ENCODE results near the gene ZNF736. TPM values are rescaled to one million over a fixed set of nuclear protein-coding genes. Genes with fewer than 3 reads are reported as not detected.
"Not testable (repeated sequence)": the region's sequence is repeated elsewhere in the genome, so short reads cannot be mapped to it uniquely, and the experiment has no call there.

ZNF736 gene
- total RNA-seq, 1 donor from 2014 or later = 15.8 TPM

- H3K27ac Mint-ChIP-seq (ENCODE audit: unreplicated experiment) = peak overlapping the region; percentile 98
- peaks cover 17% of the 10 kb centered on the region for H3K9me3 Mint-ChIP-seq (ENCODE audit: unreplicated experiment)
- peaks cover 2% of the 10 kb centered on the region for H3K4me1 Mint-ChIP-seq (ENCODE audit: unreplicated experiment)
- DNase-seq (ENCODE audit: low spot score) = no peak
- TF ChIP-seq CTCF (IDR thresholded peaks at IDR 0.05; ENCODE audit: unreplicated experiment) = no peak
- H3K36me3 Mint-ChIP-seq (ENCODE audit: low read depth, unreplicated experiment) = peaks cover 14% of the 10 kb centered on the region
- peaks cover 13% of the 10 kb centered on the region for H3K27me3 Mint-ChIP-seq (ENCODE audit: unreplicated experiment)
- peak overlapping the region; percentile 94 for H3K4me3 Mint-ChIP-seq (ENCODE audit: unreplicated experiment)
These were observed 805 bp downstream of the ZNF736 start for GRCh38 chr7:64314566-64314965.

GRCh38 chr7:64316031-64316742 lies 2.4 kb downstream of the ZNF736 start:
- DNase-seq (ENCODE audit: low spot score); H3K4me3 Mint-ChIP-seq (ENCODE audit: unreplicated experiment); H3K4me1 Mint-ChIP-seq (ENCODE audit: unreplicated experiment); H3K27ac Mint-ChIP-seq (ENCODE audit: unreplicated experiment): not testable (repeated sequence)
- Mint-ChIP-seq H3K27me3 (ENCODE audit: unreplicated experiment) (peaks cover 11% of the 10 kb centered on the region), H3K36me3 (ENCODE audit: low read depth, unreplicated experiment) (peaks cover 14% of the 10 kb centered on the region), H3K9me3 (ENCODE audit: unreplicated experiment) (peaks cover 17% of the 10 kb centered on the region)

GRCh38 chr7:64320547-64321513 lies 7.1 kb downstream of the ZNF736 start:
- Mint-ChIP-seq H3K4me1 (ENCODE audit: unreplicated experiment) (peaks cover 1% of the 10 kb centered on the region), H3K9me3 (ENCODE audit: unreplicated experiment) (peaks cover 4% of the 10 kb centered on the region), H3K4me3 (ENCODE audit: unreplicated experiment) (no peak overlapping the region), H3K27me3 (ENCODE audit: unreplicated experiment) (peaks cover 2% of the 10 kb centered on the region), H3K36me3 (ENCODE audit: low read depth, unreplicated experiment) (no peaks in the 10 kb centered on the region), H3K27ac (ENCODE audit: unreplicated experiment) (no peak overlapping the region)
- DNase-seq (ENCODE audit: low spot score) = no peak
- TF ChIP-seq CTCF (IDR thresholded peaks at IDR 0.05; ENCODE audit: unreplicated experiment) = no peak

- H3K4me1 Mint-ChIP-seq (ENCODE audit: unreplicated experiment); H3K27ac Mint-ChIP-seq (ENCODE audit: unreplicated experiment); DNase-seq (ENCODE audit: low spot score); H3K4me3 Mint-ChIP-seq (ENCODE audit: unreplicated experiment); H3K36me3 Mint-ChIP-seq (ENCODE audit: low read depth, unreplicated experiment); H3K27me3 Mint-ChIP-seq (ENCODE audit: unreplicated experiment): not testable (repeated sequence)
- peaks cover 12% of the 10 kb centered on the region for H3K9me3 Mint-ChIP-seq (ENCODE audit: unreplicated experiment)
These were observed 10.4 kb downstream of the ZNF736 start for GRCh38 chr7:64324166-64324565.

GRCh38 chr7:64348713-64349210 lies 35.0 kb downstream of the ZNF736 start:
- not testable (repeated sequence) for H3K27me3 Mint-ChIP-seq (ENCODE audit: unreplicated experiment); DNase-seq (ENCODE audit: low spot score); H3K4me1 Mint-ChIP-seq (ENCODE audit: unreplicated experiment); H3K27ac Mint-ChIP-seq (ENCODE audit: unreplicated experiment)
- peaks cover 68% of the 10 kb centered on the region for H3K36me3 Mint-ChIP-seq (ENCODE audit: low read depth, unreplicated experiment)
- peak overlapping the region; percentile 11 for H3K4me3 Mint-ChIP-seq (ENCODE audit: unreplicated experiment)
- peaks cover 60% of the 10 kb centered on the region for H3K9me3 Mint-ChIP-seq (ENCODE audit: unreplicated experiment)

- H3K4me3 Mint-ChIP-seq (ENCODE audit: unreplicated experiment) = no peak overlapping the region
- no peak for DNase-seq (ENCODE audit: low spot score)
- peaks cover 21% of the 10 kb centered on the region for H3K36me3 Mint-ChIP-seq (ENCODE audit: low read depth, unreplicated experiment)
- H3K9me3 Mint-ChIP-seq (ENCODE audit: unreplicated experiment) = peaks cover 30% of the 10 kb centered on the region
- no peak overlapping the region for H3K27ac Mint-ChIP-seq (ENCODE audit: unreplicated experiment)
- H3K4me1 Mint-ChIP-seq (ENCODE audit: unreplicated experiment) = no peaks in the 10 kb centered on the region
- H3K27me3 Mint-ChIP-seq (ENCODE audit: unreplicated experiment) = peaks cover 4% of the 10 kb centered on the region
- no peak for TF ChIP-seq CTCF (IDR thresholded peaks at IDR 0.05; ENCODE audit: unreplicated experiment)
These were observed 45.8 kb downstream of the ZNF736 start for GRCh38 chr7:64359543-64359942.

Data from endothelial cell (in vitro differentiated cells).